ENCODE measurements around the gene RPL39. TPM values are rescaled to one million over a fixed set of nuclear protein-coding genes. Genes with fewer than 3 reads are reported as not detected.
"Not testable (repeated sequence)": the region's sequence is repeated elsewhere in the genome, so short reads cannot be mapped to it uniquely, and the experiment has no call there.

Gene RPL39
- polyA plus RNA-seq, 1 experiment: 2,333 TPM

- Histone ChIP-seq H3K27me3 (ENCODE audit: control insufficient read depth, insufficient read depth, low read length) (no peaks in the 10 kb centered on the region), H3K27ac (ENCODE audit: low read depth, low read length) (no peak overlapping the region), H3K9me3 (ENCODE audit: control insufficient read depth, insufficient read depth, low read length) (no peaks in the 10 kb centered on the region), H3K4me3 (ENCODE audit: low read depth, low read length) (no peak overlapping the region)
- no peak for DNase-seq (ENCODE audit: low read depth, low spot score)
- ChIA-PET CTCF (interaction anchor here (0.9 to 1.3 kb wide), 3 partner anchors 26 to 144 kb away, joined by 3 to 4 read pairs (median 4); no protein-coding TSS in a partner anchor), POLR2A (interaction anchor here (0.6 kb wide), 1 partner anchor 9 kb away, joined by 3 read pairs; no protein-coding TSS in a partner anchor)
- TF ChIP-seq CTCF (IDR thresholded peaks at IDR 0.05; ENCODE audit: low read depth, low read length): peak; percentile 38
Measured at GRCh38 chrX:119753639-119754257, 37.7 kb downstream of the RPL39 start.

GRCh38 chrX:119753001-119753400, 38.4 kb downstream of the RPL39 start:
- H3K27ac ChIP-seq (ENCODE audit: low read depth, low read length): no peak overlapping the region
- TF ChIP-seq CTCF (IDR thresholded peaks at IDR 0.05; ENCODE audit: low read depth, low read length): no peak
- no peaks in the 10 kb centered on the region for H3K9me3 ChIP-seq (ENCODE audit: control insufficient read depth, insufficient read depth, low read length)
- no peak overlapping the region for H3K4me3 ChIP-seq (ENCODE audit: low read depth, low read length)
- POLR2A ChIA-PET: no interaction called here
- CTCF ChIA-PET: interaction anchor here (0.9 to 1.3 kb wide), 2 partner anchors 27 to 143 kb away, joined by 4 read pairs; no protein-coding TSS in a partner anchor
- no peaks in the 10 kb centered on the region for H3K27me3 ChIP-seq (ENCODE audit: control insufficient read depth, insufficient read depth, low read length)
- no peak for DNase-seq (ENCODE audit: low read depth, low spot score)

- H3K27me3 ChIP-seq (ENCODE audit: control insufficient read depth, insufficient read depth, low read length); H3K27ac ChIP-seq (ENCODE audit: low read depth, low read length); DNase-seq (ENCODE audit: low read depth, low spot score); H3K9me3 ChIP-seq (ENCODE audit: control insufficient read depth, insufficient read depth, low read length); CTCF ChIA-PET; H3K4me3 ChIP-seq (ENCODE audit: low read depth, low read length); POLR2A ChIA-PET: not testable (repeated sequence)
Measured at GRCh38 chrX:119750751-119751150, 40.7 kb downstream of the RPL39 start.

GRCh38 chrX:119750131-119750530, 41.3 kb downstream of the RPL39 start:
- H3K27ac ChIP-seq (ENCODE audit: low read depth, low read length); CTCF ChIA-PET; H3K27me3 ChIP-seq (ENCODE audit: control insufficient read depth, insufficient read depth, low read length); DNase-seq (ENCODE audit: low read depth, low spot score); H3K4me3 ChIP-seq (ENCODE audit: low read depth, low read length); POLR2A ChIA-PET; H3K9me3 ChIP-seq (ENCODE audit: control insufficient read depth, insufficient read depth, low read length): not testable (repeated sequence)

- no peak for TF ChIP-seq CTCF (IDR thresholded peaks at IDR 0.05; ENCODE audit: low read depth, low read length)
- no peaks in the 10 kb centered on the region for H3K27me3 ChIP-seq (ENCODE audit: control insufficient read depth, insufficient read depth, low read length)
- no peak for DNase-seq (ENCODE audit: low read depth, low spot score)
- no peak overlapping the region for H3K27ac ChIP-seq (ENCODE audit: low read depth, low read length)
- H3K4me3 ChIP-seq (ENCODE audit: low read depth, low read length): no peak overlapping the region
- POLR2A ChIA-PET: no interaction called here
- H3K9me3 ChIP-seq (ENCODE audit: control insufficient read depth, insufficient read depth, low read length): no peaks in the 10 kb centered on the region
- CTCF ChIA-PET: interaction anchor here (0.6 to 1.0 kb wide), 2 partner anchors 27 to 135 kb away, joined by 3 to 4 read pairs; no protein-coding TSS in a partner anchor
Measured at GRCh38 chrX:119745283-119745848, 46.1 kb downstream of the RPL39 start.

GRCh38 chrX:119738742-119739141, 52.7 kb downstream of the RPL39 start:
- CTCF ChIA-PET: no interaction called here
- POLR2A ChIA-PET: no interaction called here
- Histone ChIP-seq H3K4me3 (ENCODE audit: low read depth, low read length) (no peak overlapping the region), H3K27me3 (ENCODE audit: control insufficient read depth, insufficient read depth, low read length) (peaks cover 3% of the 10 kb centered on the region), H3K9me3 (ENCODE audit: control insufficient read depth, insufficient read depth, low read length) (no peaks in the 10 kb centered on the region), H3K27ac (ENCODE audit: low read depth, low read length) (no peak overlapping the region)
- TF ChIP-seq CTCF (IDR thresholded peaks at IDR 0.05; ENCODE audit: low read depth, low read length): no peak
- no peak for DNase-seq (ENCODE audit: low read depth, low spot score)

Measured in AG04450 (cell line).